Islet precursor cell (in vitro differentiated cells): Measurements from ENCODE around the gene KCTD8.

ENCODE experiments used
- DNase-seq: peaks from one replicate; pipeline ENCODE4 v3.0.0-alpha.2; 2018

Gene KCTD8

DNA sequence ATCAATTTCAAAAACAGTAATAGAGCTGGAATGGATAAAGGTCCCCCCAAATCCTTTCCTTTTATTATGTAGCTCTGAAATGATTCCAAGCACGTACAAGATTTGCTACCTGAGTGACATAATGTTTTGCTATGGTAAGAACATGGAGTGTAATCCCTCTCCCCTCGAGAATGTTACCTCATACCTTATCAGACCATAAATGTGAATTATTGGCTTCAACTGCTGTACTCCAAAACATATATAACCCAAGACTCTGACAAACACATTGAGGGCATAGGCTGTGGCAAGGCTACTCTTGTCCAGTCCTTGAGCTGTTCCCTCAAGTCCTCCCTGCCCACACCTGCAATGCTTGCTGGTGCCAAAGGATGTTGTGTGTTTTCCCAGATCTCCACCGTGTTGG is 286.9 kb downstream of the KCTD8 start:
- no peak for DNase-seq

DNA sequence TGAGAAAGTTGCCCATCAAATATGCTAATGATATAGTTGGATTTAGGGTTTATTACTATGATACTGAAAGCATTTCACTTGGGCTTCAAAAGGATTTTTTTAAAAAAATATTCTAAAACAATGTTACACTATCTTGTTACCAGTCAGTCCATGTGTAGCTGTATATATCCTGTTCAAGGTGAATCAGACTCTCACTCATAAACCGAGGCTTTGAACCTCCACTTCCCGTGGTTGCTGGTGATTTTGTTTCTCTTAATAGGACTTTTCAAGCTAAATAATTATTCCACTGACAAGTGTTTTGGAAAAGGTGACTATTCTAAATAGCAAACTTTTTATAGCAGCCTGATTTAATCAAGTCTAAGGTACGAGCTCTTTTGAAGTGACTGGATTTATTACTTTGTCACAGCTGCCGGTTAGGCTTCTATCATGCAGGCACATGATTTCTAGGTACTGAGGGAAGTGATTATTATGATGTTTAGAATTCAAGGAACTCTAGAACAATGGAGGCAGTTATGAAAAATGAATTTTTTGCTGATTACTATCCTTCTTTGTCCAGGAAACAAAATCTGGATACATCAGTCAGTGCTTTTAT is 287.7 kb downstream of the KCTD8 start:
- DNase-seq: no peak

DNA sequence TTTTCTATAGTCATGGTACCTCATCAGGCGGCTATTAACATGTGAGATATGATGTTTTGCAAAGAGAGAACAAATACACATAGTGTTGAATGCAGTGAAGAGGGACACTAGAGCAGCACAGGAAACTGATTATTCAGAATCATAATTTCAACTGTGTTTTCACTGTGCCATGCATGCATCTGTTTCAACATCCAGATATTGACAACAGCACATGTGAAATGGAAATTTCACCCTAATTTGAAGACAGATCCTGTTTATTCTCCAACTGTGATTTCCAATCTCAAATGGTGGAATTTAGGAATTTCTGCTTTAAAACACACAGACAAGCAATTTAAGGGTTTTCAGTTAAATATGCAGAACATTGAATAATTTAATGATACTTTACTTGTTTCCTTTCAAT is 288.6 kb downstream of the KCTD8 start:
- DNase-seq: no peak

- DNase-seq: no peak
These were observed 290.9 kb downstream of the KCTD8 start for GRCh38 chr4:44157611-44158277.

DNA sequence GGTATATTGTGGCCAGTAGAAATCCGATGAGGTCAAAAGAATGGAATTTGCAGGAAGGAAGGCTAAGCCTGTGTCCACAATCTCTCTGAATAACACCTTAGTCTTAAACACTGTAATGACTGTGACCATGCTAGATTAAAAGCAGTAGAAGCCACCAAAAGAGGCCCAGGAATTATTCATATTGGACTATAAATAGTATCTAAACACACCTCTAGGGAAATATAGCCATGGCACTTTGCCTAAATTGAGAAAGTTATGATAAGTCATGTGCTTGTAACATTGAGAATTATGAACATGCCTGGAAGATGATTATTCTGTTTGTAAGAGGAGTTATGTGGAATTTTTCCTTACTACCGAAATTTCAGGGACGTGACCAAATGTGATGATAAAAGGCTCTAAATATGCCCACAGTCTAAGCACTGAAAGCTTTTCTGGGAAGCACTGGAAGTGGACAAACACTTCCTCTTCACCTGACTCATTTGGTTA is 298.5 kb downstream of the KCTD8 start:
- DNase-seq: no peak

DNA sequence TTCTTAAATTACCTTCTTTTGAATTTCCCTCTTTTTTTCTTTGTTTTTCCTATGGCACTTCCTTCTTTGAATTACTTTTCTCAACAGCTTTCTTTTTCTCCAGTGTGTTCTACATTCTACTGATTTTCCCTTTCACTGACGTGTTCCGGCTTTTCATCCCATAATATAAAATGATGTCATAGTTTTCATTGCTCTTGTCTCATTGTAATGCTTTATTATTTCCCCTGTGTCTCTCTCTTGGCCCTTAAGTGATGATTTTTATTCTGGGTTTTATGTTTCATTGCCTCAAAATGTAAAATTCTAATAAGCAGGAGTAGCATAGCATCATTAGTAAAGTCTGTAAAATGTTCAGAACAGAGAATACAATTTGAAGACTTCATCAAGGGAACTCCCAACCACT is 299.3 kb downstream of the KCTD8 start:
- DNase-seq: no peak

DNA sequence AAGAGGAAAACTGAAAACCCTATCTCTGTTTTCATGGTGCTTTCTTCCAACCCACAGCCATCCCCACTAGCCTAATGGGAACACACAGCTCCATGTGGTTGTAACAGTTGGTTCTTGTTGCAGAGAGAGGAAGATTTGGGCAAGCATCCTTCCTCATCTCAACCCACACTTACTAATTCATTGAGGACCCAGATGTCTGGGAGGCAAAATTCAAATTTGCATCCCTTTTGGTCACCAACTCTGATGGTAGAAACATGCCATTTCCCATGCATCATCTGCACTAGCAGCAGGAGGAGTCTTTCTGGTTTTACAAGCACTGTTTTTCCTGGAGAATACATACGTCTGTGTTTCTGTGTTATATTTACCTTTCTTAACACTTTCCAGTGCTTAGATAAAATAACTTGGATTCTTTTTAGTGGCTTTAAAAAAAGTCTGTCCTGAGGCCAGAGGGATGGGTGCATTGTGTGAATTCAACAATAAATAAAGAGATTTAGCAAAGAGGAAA is 301.0 kb downstream of the KCTD8 start:
- no peak for DNase-seq

- no peak for DNase-seq
These were observed 302.1 kb downstream of the KCTD8 start for GRCh38 chr4:44146516-44146915.

DNA sequence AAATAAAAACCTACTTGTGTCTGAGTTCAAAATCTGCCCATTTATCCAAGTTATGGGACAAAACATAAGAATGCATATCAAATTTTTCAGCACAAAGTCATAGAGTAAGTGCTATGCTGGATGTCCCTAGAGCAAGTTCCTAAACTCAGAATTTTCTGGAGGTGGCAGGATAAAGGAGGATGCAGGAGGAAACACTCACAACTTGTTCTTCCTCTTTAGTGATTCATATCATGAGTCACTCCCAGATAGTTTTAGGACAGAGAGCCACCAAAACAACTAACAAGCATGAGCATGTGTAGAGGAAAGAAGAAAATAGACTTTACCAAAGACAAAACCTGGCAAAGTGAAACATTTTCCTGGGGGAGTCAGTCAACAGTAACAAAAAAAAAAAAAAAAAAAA is 302.7 kb downstream of the KCTD8 start:
- no peak for DNase-seq

DNA sequence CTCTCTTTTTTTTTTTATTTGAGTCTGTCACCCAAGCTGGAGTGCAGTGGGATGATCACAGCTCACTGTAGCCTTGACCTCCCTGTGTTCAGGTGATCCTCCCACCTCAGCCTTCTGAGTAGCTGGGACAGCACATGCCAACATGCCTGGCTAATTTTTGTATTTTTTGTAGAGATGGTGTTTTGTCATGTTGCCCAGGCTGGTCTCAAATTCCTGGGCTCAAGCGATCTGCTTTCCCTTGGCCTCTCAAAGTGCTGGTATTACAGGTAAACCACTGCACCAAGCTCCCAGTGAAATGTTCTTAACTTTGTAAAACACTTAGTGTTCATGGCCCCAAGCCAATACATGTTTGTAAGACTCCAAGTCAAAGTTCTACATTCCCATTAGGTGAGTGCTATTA is 316.1 kb downstream of the KCTD8 start:
- DNase-seq: no peak
